ENCODE data around the gene CLOCK.

The CLOCK gene

GRCh38 chr4:55540271-55540670 lies 6.4 kb downstream of the CLOCK start:
- DNase-seq = no peak

- DNase-seq = no peak
Observed at GRCh38 chr4:55539658-55540057, 7.1 kb downstream of the CLOCK start.

GRCh38 chr4:55538531-55538930 lies 8.2 kb downstream of the CLOCK start:
- no peak for DNase-seq

GRCh38 chr4:55534306-55534705 lies 12.4 kb downstream of the CLOCK start:
- DNase-seq = no peak

GRCh38 chr4:55530691-55531090 lies 16.0 kb downstream of the CLOCK start:
- no peak for DNase-seq

GRCh38 chr4:55530167-55530566 lies 16.5 kb downstream of the CLOCK start:
- DNase-seq = no peak

- no peak for DNase-seq
Observed at GRCh38 chr4:55528491-55528890, 18.2 kb downstream of the CLOCK start.

GRCh38 chr4:55524844-55525571 lies 21.7 kb downstream of the CLOCK start:
- no peak for DNase-seq

- no peak for DNase-seq
Observed at GRCh38 chr4:55518442-55518841, 28.3 kb downstream of the CLOCK start.

GRCh38 chr4:55517526-55518229 lies 29.0 kb downstream of the CLOCK start:
- no peak for DNase-seq

GRCh38 chr4:55512922-55513571 lies 33.7 kb downstream of the CLOCK start:
- DNase-seq = no peak

- no peak for DNase-seq
Observed at GRCh38 chr4:55512077-55512476, 34.6 kb downstream of the CLOCK start.

- no peak for DNase-seq
Observed at GRCh38 chr4:55510685-55511084, 36.0 kb downstream of the CLOCK start.

- DNase-seq = no peak
Observed at GRCh38 chr4:55509266-55509665, 37.4 kb downstream of the CLOCK start.

- no peak for DNase-seq
Observed at GRCh38 chr4:55507612-55508011, 39.1 kb downstream of the CLOCK start.

GRCh38 chr4:55503169-55503568 lies 43.5 kb downstream of the CLOCK start:
- no peak for DNase-seq

- DNase-seq = no peak
Observed at GRCh38 chr4:55500072-55500471, 46.6 kb downstream of the CLOCK start.

GRCh38 chr4:55499495-55499894 lies 47.2 kb downstream of the CLOCK start:
- DNase-seq = no peak

- no peak for DNase-seq
Observed at GRCh38 chr4:55498051-55498450, 48.7 kb downstream of the CLOCK start.

GRCh38 chr4:55491486-55491885 lies 55.2 kb downstream of the CLOCK start:
- DNase-seq = no peak

- no peak for DNase-seq
Observed at GRCh38 chr4:55488716-55489115, 58.0 kb downstream of the CLOCK start.

- DNase-seq = no peak
Observed at GRCh38 chr4:55485821-55486220, 60.9 kb downstream of the CLOCK start.

GRCh38 chr4:55483315-55483714 lies 63.4 kb downstream of the CLOCK start:
- DNase-seq = no peak

Data from nucleus accumbens (tissue), 56 donors.